Astrocyte of the spinal cord (primary cell): ENCODE data around the gene FAM110A.

Source experiments
- DNase-seq: peaks from one replicate; pipeline ENCODE4 v3.0.0; 2011; ENCODE audit warnings: low read depth, low spot score
- H3K4me3 ChIP-seq: 2 replicates; pipeline ENCODE4 v1.5.1; 2011; ENCODE audit warnings: low read depth, mild to moderate bottlenecking, low read length, moderate library complexity
- CTCF ChIP-seq: IDR thresholded peaks from 2 replicates; pipeline ENCODE4 v1.5.1; 2012; ENCODE audit warnings: low read depth, mild to moderate bottlenecking, low read length, inconsistent platforms
- in situ Hi-C: cut with HindIII; loops from 2 replicates; pipeline ENCODE4 v1.10.0; 2017; ENCODE audit warnings: low sequenced_read_pairs

Gene FAM110A

GRCh38 chr20:829551-829950 is 4.0 kb upstream of the FAM110A start:
- in situ Hi-C loops, result no loop called here
- no peak for TF ChIP-seq CTCF
- no peak overlapping the region for H3K4me3 ChIP-seq
- DNase-seq, result no peak

GRCh38 chr20:830011-830521 is 3.4 kb upstream of the FAM110A start:
- in situ Hi-C loops, result no loop called here
- TF ChIP-seq CTCF, result no peak
- no peak for DNase-seq
- no peak overlapping the region for H3K4me3 ChIP-seq

DNA sequence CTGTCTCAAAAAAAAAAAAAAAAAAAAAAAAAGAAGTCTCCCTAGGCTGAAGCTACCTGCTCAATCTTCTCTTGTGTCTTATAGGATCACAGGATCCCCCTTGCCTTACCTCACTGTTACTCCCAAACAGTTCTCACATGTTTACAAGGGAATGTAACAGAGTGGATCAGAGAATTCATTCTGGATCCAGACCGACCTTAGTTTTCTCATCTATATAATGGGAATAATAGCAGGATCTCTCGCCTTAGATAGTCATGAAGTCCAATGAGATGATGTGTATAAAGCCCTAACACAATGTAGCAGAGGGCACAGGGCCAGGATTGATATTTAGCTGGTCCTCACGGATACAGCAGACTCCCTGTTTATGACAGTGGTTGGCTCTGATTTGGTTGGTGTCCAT is 2.3 kb upstream of the FAM110A start:
- in situ Hi-C loops, result no loop called here
- DNase-seq, result no peak
- TF ChIP-seq CTCF, result no peak

GRCh38 chr20:831956-832355 is 1.6 kb upstream of the FAM110A start:
- H3K4me3 ChIP-seq, result no peak overlapping the region
- no peak for DNase-seq
- no peak for TF ChIP-seq CTCF
- in situ Hi-C loops, result no loop called here

More for the DNA sequence above, 2.3 kb upstream of the FAM110A start:
- no peak overlapping the region for H3K4me3 ChIP-seq

DNA sequence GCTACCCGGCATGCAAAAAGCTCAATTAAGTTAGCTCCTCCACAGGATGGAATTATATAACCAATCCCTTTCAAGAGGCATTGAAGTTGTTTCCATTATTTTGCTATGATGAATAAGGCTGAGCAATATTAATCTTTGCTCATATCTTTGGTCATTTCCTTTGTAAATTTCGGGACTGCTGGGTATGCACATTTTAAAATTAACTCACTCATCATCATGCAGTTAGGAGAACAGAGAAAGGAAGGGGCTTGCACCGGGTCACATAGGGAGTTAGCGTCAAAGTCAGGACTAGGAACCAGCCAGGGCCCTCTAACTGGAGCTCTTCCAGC is 430 bp upstream of the FAM110A start:
- DNase-seq, result no peak
- in situ Hi-C loops, result no loop called here
- peak overlapping the region; percentile 76 for H3K4me3 ChIP-seq
- TF ChIP-seq CTCF, result no peak

DNA sequence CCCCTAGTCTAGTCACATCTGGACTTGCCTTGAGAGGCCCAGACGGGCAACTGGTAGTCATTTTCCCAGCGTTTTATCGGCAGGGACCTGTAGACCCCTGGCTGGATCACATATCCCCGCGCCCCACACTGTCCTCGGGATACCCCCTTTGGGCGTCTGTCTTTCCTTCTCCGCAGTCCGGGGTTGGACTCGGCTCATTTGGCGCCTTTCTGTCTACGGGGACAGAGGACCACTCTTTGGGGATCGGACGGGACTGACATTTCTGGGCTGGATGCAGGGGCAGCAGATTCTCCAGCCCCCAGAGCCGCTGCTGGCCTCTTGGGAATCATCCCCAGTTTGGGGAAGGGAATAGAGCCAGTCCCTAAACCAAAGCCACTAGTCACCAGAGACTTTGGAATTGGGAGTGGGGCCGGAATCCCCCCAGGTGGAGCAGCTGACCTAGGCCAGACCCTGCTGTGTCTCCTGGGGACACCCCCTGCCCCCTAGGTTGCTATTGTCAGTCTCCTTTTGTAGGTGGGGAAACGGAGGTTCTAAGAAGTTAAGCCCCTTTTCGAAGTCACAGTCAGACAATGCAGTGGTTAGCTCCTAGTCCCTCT is 734 bp downstream of the FAM110A start:
- no peak for TF ChIP-seq CTCF
- in situ Hi-C loops, result no loop called here
- DNase-seq, result no peak
- peak overlapping the region; percentile 76 for H3K4me3 ChIP-seq
